Activated CD4-positive, alpha-beta T cell treated with anti-CD3 and anti-CD28 coated beads, Interleukin-2, amount 10 ng/mL, durations not matched to agents 7 days and 5 days (primary cell): Measurements from ENCODE around the gene TBCK. TPM values are rescaled to one million over a fixed set of nuclear protein-coding genes. Genes with fewer than 3 reads are reported as not detected.

Experiments used
- CTCF ChIA-PET: fragments of 350-600 bp; sonication (Branson Sonifier 250); formaldehyde crosslinking; loops from one replicate; lab custom pipeline; 2021; ENCODE audit warnings: antibody characterized with exemption; lab: Charles Lee
- POLR2A ChIA-PET: fragments of 350-600 bp; sonication (Branson Sonifier 250); formaldehyde crosslinking; loops from one replicate; lab custom pipeline; 2021; ENCODE audit warnings: antibody characterized with exemption; lab: Charles Lee
- DNase-seq: peaks from one replicate; pipeline ENCODE4 v3.0.0-alpha.2; 2020
- H3K27ac Mint-ChIP-seq: one replicate; pipeline ENCODE4 v1.8.0; 2021; ENCODE audit warnings: mild to moderate bottlenecking, moderate library complexity, mixed read lengths
- H3K27me3 Mint-ChIP-seq: one replicate; pipeline ENCODE4 v1.8.0; 2021; ENCODE audit warnings: mixed read lengths
- H3K36me3 Mint-ChIP-seq: one replicate; pipeline ENCODE4 v1.8.0; 2021; ENCODE audit warnings: low read depth, mixed read lengths
- H3K4me1 Mint-ChIP-seq: one replicate; pipeline ENCODE4 v1.8.0; 2021; ENCODE audit warnings: mixed read lengths
- H3K4me3 Mint-ChIP-seq: one replicate; pipeline ENCODE4 v1.8.0; 2021; ENCODE audit warnings: mild to moderate bottlenecking, moderate library complexity, mixed read lengths
- H3K9me3 Mint-ChIP-seq: one replicate; pipeline ENCODE4 v1.8.0; 2021; ENCODE audit warnings: mixed read lengths
- total RNA-seq, 2 experiments: library from RNA; stranded (reverse); gene quantifications; one replicate each; pipeline ENCODE4 v1.2.3, GENCODE V29; 2021

Gene TBCK
- total RNA-seq, 2 experiments from 2014 or later: 31.7 to 33.1 TPM

- Mint-ChIP-seq H3K4me3 (no peak overlapping the region), H3K27me3 (peaks cover 3% of the 10 kb centered on the region), H3K9me3 (peaks cover 8% of the 10 kb centered on the region), H3K36me3 (no peaks in the 10 kb centered on the region), H3K4me1 (no peaks in the 10 kb centered on the region), H3K27ac (no peak overlapping the region)
- POLR2A ChIA-PET: no interaction called here
- DNase-seq: no peak
- CTCF ChIA-PET: no interaction called here
Observed at GRCh38 chr4:106034220-106034619, 281.8 kb downstream of the TBCK start.

GRCh38 chr4:106033469-106033868 is 282.5 kb downstream of the TBCK start:
- H3K27me3 Mint-ChIP-seq: peaks cover 3% of the 10 kb centered on the region
- CTCF ChIA-PET: no interaction called here
- H3K36me3 Mint-ChIP-seq: no peaks in the 10 kb centered on the region
- DNase-seq: no peak
- POLR2A ChIA-PET: no interaction called here
- H3K4me3 Mint-ChIP-seq: no peak overlapping the region
- H3K9me3 Mint-ChIP-seq: peaks cover 8% of the 10 kb centered on the region
- H3K4me1 Mint-ChIP-seq: no peaks in the 10 kb centered on the region
- no peak overlapping the region for H3K27ac Mint-ChIP-seq

GRCh38 chr4:106032851-106033286 is 283.1 kb downstream of the TBCK start:
- H3K4me1 Mint-ChIP-seq: no peaks in the 10 kb centered on the region
- POLR2A ChIA-PET: no interaction called here
- peaks cover 3% of the 10 kb centered on the region for H3K27me3 Mint-ChIP-seq

GRCh38 chr4:106022454-106022853 is 293.6 kb downstream of the TBCK start:
- no peaks in the 10 kb centered on the region for H3K27me3 Mint-ChIP-seq
- DNase-seq: no peak
- H3K36me3 Mint-ChIP-seq: no peaks in the 10 kb centered on the region
- H3K4me3 Mint-ChIP-seq: no peak overlapping the region
- H3K9me3 Mint-ChIP-seq: no peaks in the 10 kb centered on the region
- CTCF ChIA-PET: no interaction called here
- POLR2A ChIA-PET: no interaction called here
- H3K27ac Mint-ChIP-seq: no peak overlapping the region
- no peaks in the 10 kb centered on the region for H3K4me1 Mint-ChIP-seq

More at GRCh38 chr4:106032851-106033286, 283.1 kb downstream of the TBCK start:
- Mint-ChIP-seq H3K4me3 (no peak overlapping the region), H3K9me3 (peaks cover 11% of the 10 kb centered on the region), H3K27ac (no peak overlapping the region), H3K36me3 (no peaks in the 10 kb centered on the region)
- CTCF ChIA-PET: interaction anchor here (0.9 kb wide), 1 partner anchor 11 kb away, joined by 3 read pairs; no protein-coding TSS in a partner anchor
- no peak for DNase-seq

- Mint-ChIP-seq H3K9me3 (no peaks in the 10 kb centered on the region), H3K27ac (no peak overlapping the region), H3K4me3 (no peak overlapping the region), H3K4me1 (no peaks in the 10 kb centered on the region), H3K36me3 (no peaks in the 10 kb centered on the region), H3K27me3 (no peaks in the 10 kb centered on the region)
- DNase-seq: no peak
- CTCF ChIA-PET: no interaction called here
- POLR2A ChIA-PET: no interaction called here
Observed at GRCh38 chr4:106021737-106022410, 294.1 kb downstream of the TBCK start.

GRCh38 chr4:106019771-106020170 is 296.2 kb downstream of the TBCK start:
- H3K9me3 Mint-ChIP-seq: no peaks in the 10 kb centered on the region
- H3K4me3 Mint-ChIP-seq: no peak overlapping the region
- POLR2A ChIA-PET: no interaction called here

GRCh38 chr4:106017975-106018374 is 298.0 kb downstream of the TBCK start:
- Mint-ChIP-seq H3K36me3 (no peaks in the 10 kb centered on the region), H3K4me1 (no peaks in the 10 kb centered on the region), H3K9me3 (peaks cover 4% of the 10 kb centered on the region), H3K4me3 (no peak overlapping the region), H3K27me3 (no peaks in the 10 kb centered on the region), H3K27ac (no peak overlapping the region)
- DNase-seq: no peak
- CTCF ChIA-PET: no interaction called here
- POLR2A ChIA-PET: no interaction called here

More at GRCh38 chr4:106019771-106020170, 296.2 kb downstream of the TBCK start:
- Mint-ChIP-seq H3K27ac (no peak overlapping the region), H3K4me1 (no peaks in the 10 kb centered on the region), H3K27me3 (no peaks in the 10 kb centered on the region), H3K36me3 (no peaks in the 10 kb centered on the region)
- DNase-seq: no peak
- CTCF ChIA-PET: no interaction called here

GRCh38 chr4:106011387-106011786 is 304.6 kb downstream of the TBCK start:
- Mint-ChIP-seq H3K4me1 (no peaks in the 10 kb centered on the region), H3K27ac (no peak overlapping the region), H3K4me3 (no peak overlapping the region), H3K36me3 (no peaks in the 10 kb centered on the region), H3K9me3 (peaks cover 14% of the 10 kb centered on the region), H3K27me3 (no peaks in the 10 kb centered on the region)
- DNase-seq: no peak
- POLR2A ChIA-PET: no interaction called here
- CTCF ChIA-PET: no interaction called here

GRCh38 chr4:106010761-106011160 is 305.2 kb downstream of the TBCK start:
- ChIA-PET CTCF (no interaction called here), POLR2A (no interaction called here)
- no peak overlapping the region for H3K27ac Mint-ChIP-seq
- H3K27me3 Mint-ChIP-seq: no peaks in the 10 kb centered on the region
- no peaks in the 10 kb centered on the region for H3K4me1 Mint-ChIP-seq
- no peaks in the 10 kb centered on the region for H3K36me3 Mint-ChIP-seq
- H3K4me3 Mint-ChIP-seq: no peak overlapping the region
- H3K9me3 Mint-ChIP-seq: peaks cover 14% of the 10 kb centered on the region
- no peak for DNase-seq

- Mint-ChIP-seq H3K27me3 (no peaks in the 10 kb centered on the region), H3K4me1 (no peaks in the 10 kb centered on the region), H3K36me3 (no peaks in the 10 kb centered on the region), H3K27ac (no peak overlapping the region), H3K9me3 (no peaks in the 10 kb centered on the region), H3K4me3 (no peak overlapping the region)
- ChIA-PET POLR2A (no interaction called here), CTCF (no interaction called here)
- no peak for DNase-seq
Observed at GRCh38 chr4:106002994-106003393, 313.0 kb downstream of the TBCK start.

GRCh38 chr4:105998171-105999063 is 317.6 kb downstream of the TBCK start:
- ChIA-PET CTCF (no interaction called here), POLR2A (no interaction called here)
- Mint-ChIP-seq H3K27me3 (no peaks in the 10 kb centered on the region), H3K9me3 (no peaks in the 10 kb centered on the region), H3K27ac (no peak overlapping the region), H3K4me3 (no peak overlapping the region), H3K36me3 (no peaks in the 10 kb centered on the region), H3K4me1 (no peaks in the 10 kb centered on the region)
- DNase-seq: no peak

- Mint-ChIP-seq H3K27me3 (no peaks in the 10 kb centered on the region), H3K4me1 (no peaks in the 10 kb centered on the region), H3K36me3 (no peaks in the 10 kb centered on the region), H3K4me3 (no peak overlapping the region), H3K27ac (no peak overlapping the region), H3K9me3 (no peaks in the 10 kb centered on the region)
- no peak for DNase-seq
- CTCF ChIA-PET: no interaction called here
- POLR2A ChIA-PET: no interaction called here
Observed at GRCh38 chr4:105996845-105997244, 319.2 kb downstream of the TBCK start.

GRCh38 chr4:105994841-105995501 is 321.0 kb downstream of the TBCK start:
- Mint-ChIP-seq H3K27me3 (no peaks in the 10 kb centered on the region), H3K4me1 (no peaks in the 10 kb centered on the region), H3K36me3 (no peaks in the 10 kb centered on the region), H3K4me3 (no peak overlapping the region), H3K9me3 (no peaks in the 10 kb centered on the region), H3K27ac (no peak overlapping the region)
- no peak for DNase-seq
- ChIA-PET POLR2A (no interaction called here), CTCF (no interaction called here)
